HepG2 (cell line): ENCODE data around the gene METTL23. TPM values are rescaled to one million over a fixed set of nuclear protein-coding genes. Genes with fewer than 3 reads are reported as not detected.
A peak's percentile ranks its signal among the peaks of the same experiment; 100 is the strongest.

Experiments used
- CBX1 ChIP-seq: IDR thresholded peaks from one replicate; pipeline ENCODE4 v1.6.1; 2016; ENCODE audit warnings: antibody characterized with exemption, low read depth
- DNMT3B ChIP-seq: conservative IDR thresholded peaks from 2 replicates; pipeline ENCODE4 v1.6.1; 2016; ENCODE audit warnings: missing biosample characterization, control low read depth
- EEA1 ChIP-seq: sonication (generic); formaldehyde crosslinking; IDR thresholded peaks from 2 replicates; pipeline ENCODE4 v1.5.1; 2020; ENCODE audit warnings: mild to moderate bottlenecking, missing genetic modification reagents, borderline replicate concordance
- ETS1 ChIP-seq: sonication (generic); formaldehyde crosslinking; IDR thresholded peaks from 2 replicates; pipeline ENCODE4 v1.4.0; 2020; ENCODE audit warnings: missing genetic modification reagents
- HHEX ChIP-seq: IDR thresholded peaks from 2 replicates; pipeline ENCODE4 v1.6.1; 2016; ENCODE audit warnings: control low read depth
- HOXD1 ChIP-seq: sonication (generic); formaldehyde crosslinking; IDR thresholded peaks from 2 replicates; pipeline ENCODE4 v1.5.0; 2020; ENCODE audit warnings: missing genetic modification reagents
- LRRFIP1 ChIP-seq: sonication (generic); formaldehyde crosslinking; conservative IDR thresholded peaks from 2 replicates; pipeline ENCODE4 v1.4.0; 2020; ENCODE audit warnings: missing genetic modification reagents
- MYPOP ChIP-seq: sonication (generic); formaldehyde crosslinking; IDR thresholded peaks from 2 replicates; pipeline ENCODE4 v1.8.1; 2023; ENCODE audit warnings: mild to moderate bottlenecking, moderate library complexity, missing genetic modification reagents
- NFIB ChIP-seq: sonication (generic); formaldehyde crosslinking; IDR thresholded peaks from 2 replicates; pipeline ENCODE4 v1.9.0; 2021; ENCODE audit warnings: missing genetic modification reagents, mild to moderate bottlenecking, borderline replicate concordance
- NR2F1 ChIP-seq, 2 experiments: fragments of 450-650 bp in 1 of 2; formaldehyde crosslinking in 1 of 2; IDR thresholded peaks; 2 replicates each; pipeline versions ENCODE4 v1.5.0 to v1.6.1; 2016 to 2020; ENCODE audit warnings: mild to moderate bottlenecking in 1 of 2, missing compliant biosample characterization in 1 of 2, missing genetic modification reagents in 1 of 2, moderate library complexity in 1 of 2
- SIX1 ChIP-seq: sonication (generic); formaldehyde crosslinking; IDR thresholded peaks from 2 replicates; pipeline ENCODE4 v1.4.0; 2020; ENCODE audit warnings: missing genetic modification reagents, borderline replicate concordance
- ZFAT ChIP-seq: sonication (generic); formaldehyde crosslinking; conservative IDR thresholded peaks from 2 replicates; pipeline ENCODE4 v1.8.1; 2023; ENCODE audit warnings: missing genetic modification reagents, inconsistent platforms
- ZNF138 ChIP-seq: sonication (generic); formaldehyde crosslinking; IDR thresholded peaks from 2 replicates; pipeline ENCODE4 v1.5.0; 2020; ENCODE audit warnings: mild to moderate bottlenecking, low read depth, missing genetic modification reagents
- ZNF274 ChIP-seq: sonication (generic); formaldehyde crosslinking; IDR thresholded peaks from 2 replicates; pipeline ENCODE4 v1.5.1; 2020; ENCODE audit warnings: mild to moderate bottlenecking, missing genetic modification reagents
- ZNF570 ChIP-seq: sonication (generic); formaldehyde crosslinking; IDR thresholded peaks from 2 replicates; pipeline ENCODE4 v1.4.0; 2020; ENCODE audit warnings: mild to moderate bottlenecking, missing genetic modification reagents, borderline replicate concordance
- polyA plus RNA-seq, 8 experiments: library from polyadenylated mRNA; depleted of rRNA in 3 of 8; stranded (reverse) in 7 of 8; unstranded in 1 of 8; fragments of >200 nt; fragmentation: Illumina TruSeq in 4 of 8; extraction: Trizol in 4 of 8; gene quantifications; 2 replicates each; pipeline versions ENCODE4 v1.2.1 to v1.2.3, GENCODE V29; 2011 to 2016; ENCODE audit warnings: low read depth in 4 of 8, missing spikeins in 1 of 8, mixed read lengths in 1 of 8; ENCODE audit not compliant: insufficient read depth in 1 of 8
- total RNA-seq, 5 experiments: library from RNA; depleted of rRNA; stranded (reverse); fragments of >200 nt; fragmentation: Illumina TruSeq; extraction: Trizol; gene quantifications; 2 replicates each; pipeline ENCODE4 v1.2.3, GENCODE V29; 2016; ENCODE audit warnings: low read depth in 1 of 5
- TF ChIP-seq, protein P1 (sequence below): sonication (generic); formaldehyde crosslinking; conservative IDR thresholded peaks from 2 replicates; pipeline ENCODE4 v1.8.1; 2023; ENCODE audit warnings: missing genetic modification reagents
- TF ChIP-seq, protein P2 (sequence below): sonication (generic); formaldehyde crosslinking; IDR thresholded peaks from 2 replicates; pipeline ENCODE4 v1.8.0; 2022; ENCODE audit warnings: mild to moderate bottlenecking, missing genetic modification reagents; ENCODE audit not compliant: insufficient replicate concordance
- TF ChIP-seq, protein P3 (sequence below): sonication (generic); formaldehyde crosslinking; IDR thresholded peaks from 2 replicates; pipeline ENCODE4 v1.5.0; 2020; ENCODE audit warnings: mild to moderate bottlenecking, missing genetic modification reagents

Gene METTL23
- total and polyA plus RNA-seq, 2 of the 13 experiments (the other 11 are each of a cell fraction or from before 2014, with no cell fraction given), result 39.9 to 104 TPM

DNA sequence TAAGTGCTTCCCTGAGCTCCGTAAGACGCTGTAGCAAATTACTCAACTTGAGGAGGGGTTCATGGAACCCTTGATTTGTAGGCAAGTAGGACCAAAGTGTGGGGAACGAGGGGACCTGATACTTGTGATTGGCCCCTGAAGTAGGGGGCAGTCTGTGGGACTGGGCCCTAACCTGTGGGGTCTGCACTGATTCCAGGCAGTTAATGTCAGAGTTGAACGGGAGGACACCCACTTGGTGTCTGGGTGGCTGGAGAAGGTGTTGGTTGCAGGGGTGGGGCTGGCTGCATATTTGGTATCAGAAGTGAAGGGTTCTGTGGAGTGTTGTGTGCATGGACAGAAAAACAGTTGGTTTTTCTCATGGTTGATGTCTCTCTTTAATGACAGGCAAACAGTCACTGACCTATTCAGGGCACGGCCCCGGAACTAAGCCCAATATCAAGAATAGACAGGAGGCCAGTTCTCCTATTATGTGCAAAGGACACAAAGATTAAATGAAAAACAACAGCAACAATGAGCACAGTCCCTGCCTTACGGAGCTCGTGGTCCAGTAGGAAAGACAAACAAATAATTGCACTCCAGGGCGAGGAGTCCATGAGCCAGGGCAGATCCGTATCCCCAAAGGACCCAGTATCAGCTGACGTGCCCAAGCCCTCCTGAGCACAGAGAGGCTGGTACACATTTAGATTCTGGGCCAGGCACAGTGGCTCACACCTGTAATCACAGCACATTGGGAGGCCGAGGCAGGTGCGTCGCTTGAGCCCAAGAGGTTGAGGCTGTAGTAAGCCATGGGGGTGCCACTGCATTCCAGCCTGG, 35.1 kb upstream of the METTL23 start (continued):
- TF ChIP-seq, protein P1, sequence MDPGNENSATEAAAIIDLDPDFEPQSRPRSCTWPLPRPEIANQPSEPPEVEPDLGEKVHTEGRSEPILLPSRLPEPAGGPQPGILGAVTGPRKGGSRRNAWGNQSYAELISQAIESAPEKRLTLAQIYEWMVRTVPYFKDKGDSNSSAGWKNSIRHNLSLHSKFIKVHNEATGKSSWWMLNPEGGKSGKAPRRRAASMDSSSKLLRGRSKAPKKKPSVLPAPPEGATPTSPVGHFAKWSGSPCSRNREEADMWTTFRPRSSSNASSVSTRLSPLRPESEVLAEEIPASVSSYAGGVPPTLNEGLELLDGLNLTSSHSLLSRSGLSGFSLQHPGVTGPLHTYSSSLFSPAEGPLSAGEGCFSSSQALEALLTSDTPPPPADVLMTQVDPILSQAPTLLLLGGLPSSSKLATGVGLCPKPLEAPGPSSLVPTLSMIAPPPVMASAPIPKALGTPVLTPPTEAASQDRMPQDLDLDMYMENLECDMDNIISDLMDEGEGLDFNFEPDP (CRISPR knock-in tag), result no peak
- TF ChIP-seq, protein P2, sequence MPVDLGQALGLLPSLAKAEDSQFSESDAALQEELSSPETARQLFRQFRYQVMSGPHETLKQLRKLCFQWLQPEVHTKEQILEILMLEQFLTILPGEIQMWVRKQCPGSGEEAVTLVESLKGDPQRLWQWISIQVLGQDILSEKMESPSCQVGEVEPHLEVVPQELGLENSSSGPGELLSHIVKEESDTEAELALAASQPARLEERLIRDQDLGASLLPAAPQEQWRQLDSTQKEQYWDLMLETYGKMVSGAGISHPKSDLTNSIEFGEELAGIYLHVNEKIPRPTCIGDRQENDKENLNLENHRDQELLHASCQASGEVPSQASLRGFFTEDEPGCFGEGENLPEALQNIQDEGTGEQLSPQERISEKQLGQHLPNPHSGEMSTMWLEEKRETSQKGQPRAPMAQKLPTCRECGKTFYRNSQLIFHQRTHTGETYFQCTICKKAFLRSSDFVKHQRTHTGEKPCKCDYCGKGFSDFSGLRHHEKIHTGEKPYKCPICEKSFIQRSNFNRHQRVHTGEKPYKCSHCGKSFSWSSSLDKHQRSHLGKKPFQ (CRISPR knock-in tag), result no peak
- no peak; a peak in 1 of 4 replicates for TF ChIP-seq NR2F1 (CRISPR knock-in tag; IDR thresholded peaks at IDR 0.05)
- TF ChIP-seq HOXD1, result peak; percentile 93; the same call in 1 of the 2 replicates
- TF ChIP-seq ZNF274 (CRISPR knock-in tag), result no peak
- peak; percentile 82; the same call in 1 of the 2 replicates for TF ChIP-seq EEA1 (CRISPR knock-in tag)
- no peak for TF ChIP-seq DNMT3B
- TF ChIP-seq ZFAT (CRISPR knock-in tag), result no peak
- TF ChIP-seq LRRFIP1 (CRISPR knock-in tag), result no peak
- TF ChIP-seq ZNF138 (CRISPR knock-in tag), result peak; percentile 25; the same call in 1 of the 2 replicates
- peak; percentile 56; the same call in 1 of the 2 replicates for TF ChIP-seq MYPOP (CRISPR knock-in tag)
- no peak for TF ChIP-seq ETS1
- no peak for TF ChIP-seq ZNF570 (CRISPR knock-in tag)
- TF ChIP-seq SIX1 (CRISPR knock-in tag), result peak; percentile 52; the same call in 1 of the 2 replicates
- TF ChIP-seq NFIB, result no peak
- TF ChIP-seq, protein P3, sequence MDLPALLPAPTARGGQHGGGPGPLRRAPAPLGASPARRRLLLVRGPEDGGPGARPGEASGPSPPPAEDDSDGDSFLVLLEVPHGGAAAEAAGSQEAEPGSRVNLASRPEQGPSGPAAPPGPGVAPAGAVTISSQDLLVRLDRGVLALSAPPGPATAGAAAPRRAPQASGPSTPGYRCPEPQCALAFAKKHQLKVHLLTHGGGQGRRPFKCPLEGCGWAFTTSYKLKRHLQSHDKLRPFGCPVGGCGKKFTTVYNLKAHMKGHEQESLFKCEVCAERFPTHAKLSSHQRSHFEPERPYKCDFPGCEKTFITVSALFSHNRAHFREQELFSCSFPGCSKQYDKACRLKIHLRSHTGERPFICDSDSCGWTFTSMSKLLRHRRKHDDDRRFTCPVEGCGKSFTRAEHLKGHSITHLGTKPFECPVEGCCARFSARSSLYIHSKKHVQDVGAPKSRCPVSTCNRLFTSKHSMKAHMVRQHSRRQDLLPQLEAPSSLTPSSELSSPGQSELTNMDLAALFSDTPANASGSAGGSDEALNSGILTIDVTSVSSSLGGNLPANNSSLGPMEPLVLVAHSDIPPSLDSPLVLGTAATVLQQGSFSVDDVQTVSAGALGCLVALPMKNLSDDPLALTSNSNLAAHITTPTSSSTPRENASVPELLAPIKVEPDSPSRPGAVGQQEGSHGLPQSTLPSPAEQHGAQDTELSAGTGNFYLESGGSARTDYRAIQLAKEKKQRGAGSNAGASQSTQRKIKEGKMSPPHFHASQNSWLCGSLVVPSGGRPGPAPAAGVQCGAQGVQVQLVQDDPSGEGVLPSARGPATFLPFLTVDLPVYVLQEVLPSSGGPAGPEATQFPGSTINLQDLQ, result no peak
- no peak for TF ChIP-seq HHEX (CRISPR knock-in tag)
- no peak for TF ChIP-seq CBX1
